Right cardiac atrium (tissue), 5 donors: Measurements from ENCODE around the gene GHRH. TPM values are rescaled to one million over a fixed set of nuclear protein-coding genes. Genes with fewer than 3 reads are reported as not detected.

Experiments
- ATAC-seq, 2 donors: fragments of 200-7000 bp; cut with Tn5 transposase; one replicate each; pipeline versions ENCODE4 v1.8.0 to v1.9.1; 2020; ENCODE audit warnings: moderate library complexity in 2 of 2, mild to moderate bottlenecking in 1 of 2
- DNase-seq, 3 donors: peaks; one replicate each; pipeline ENCODE4 v3.0.0-alpha.2; 2020
- H3K27ac ChIP-seq: one replicate; pipeline ENCODE4 v1.5.1; 2013; ENCODE audit warnings: mild to moderate bottlenecking, low read length, control low read depth, moderate library complexity
- H3K27me3 ChIP-seq: one replicate; pipeline ENCODE4 v1.6.1; 2013; ENCODE audit not compliant: control insufficient read depth, insufficient read depth
- H3K4me1 ChIP-seq: one replicate; pipeline ENCODE4 v1.6.1; 2013; ENCODE audit warnings: low read length; ENCODE audit not compliant: control insufficient read depth, insufficient read depth
- H3K4me3 ChIP-seq: one replicate; pipeline ENCODE4 v1.5.1; 2013; ENCODE audit warnings: low read length, control low read depth
- H3K9me3 ChIP-seq: one replicate; pipeline ENCODE4 v1.6.1; 2013; ENCODE audit warnings: low read length; ENCODE audit not compliant: control insufficient read depth
- WGBS: extraction: QIAGEN DNeasy Blood & Tissue Kit; methylation state at CpG from one replicate; pipeline ENCODE4 v1.1.7; 2013; 5-methylcytosine and 5-hydroxymethylcytosine counted together
- intact Hi-C, 4 donors: fragments of 100-400 bp; cut with DNase I; formaldehyde crosslinking; loops; one replicate each; pipeline versions ENCODE4 v1.11.0 to v1.14.0; 2022 to 2023
- polyA plus RNA-seq: library from polyadenylated mRNA; stranded (reverse); fragments of 200-250 nt; gene quantifications from one replicate; pipeline ENCODE4 v1.2.3, GENCODE V29; 2013
- total RNA-seq, 4 donors: library from RNA; stranded (reverse); fragmentation: NEBNext Ultra II Directional; extraction: Animal tissue kit (Norgen Biotek cat#: 25700); gene quantifications; one replicate each; pipeline ENCODE4 v1.2.1, GENCODE V29; 2021
- donor health status: healthy with polysubstance abuse.
- donor health status: DM: no; HTN: yes; CAD: no.
- donor health status: DM: no; HTN: no; CAD: no.
- donor health status: DM: no; HTN: yes; CAD: no; lungs with severe emphysema.
- donor health status: DM: yes; HTN: yes; CAD: no.

The GHRH gene
- total and polyA plus RNA-seq, 5 donors, result 7.3 to 23.5 (median 17.2) TPM

DNA sequence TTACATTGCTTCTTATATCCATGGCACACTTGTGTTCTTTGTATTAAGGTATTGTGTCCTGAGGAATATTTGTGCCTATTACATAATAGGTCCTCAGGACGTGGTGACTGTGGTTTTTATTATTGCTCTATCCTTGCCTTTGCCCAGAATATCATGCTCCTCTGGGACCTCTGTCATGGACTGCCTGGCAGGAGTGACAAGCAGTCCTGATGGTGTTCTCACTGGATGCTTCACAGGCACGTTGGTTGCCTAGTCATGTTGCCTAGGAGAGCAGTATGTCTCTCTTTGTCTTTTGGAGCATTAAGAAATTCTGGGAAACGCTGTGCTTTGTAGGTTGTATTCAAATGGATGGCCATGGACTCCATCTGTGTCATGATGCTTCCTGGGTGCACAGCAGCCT lies 57.6 kb downstream of the GHRH start:
- ATAC-seq (no peak), DNase-seq (no peak)
- no peaks in the 10 kb centered on the region for H3K4me1 ChIP-seq
- no peaks in the 10 kb centered on the region for H3K9me3 ChIP-seq
- no peak overlapping the region for H3K4me3 ChIP-seq
- no peak overlapping the region for H3K27ac ChIP-seq
- intact Hi-C loops, result loop anchor here in 2 of 4 donors (5.0 kb wide), 1 partner anchor 328 kb away; no protein-coding TSS in a partner anchor
- H3K27me3 ChIP-seq, result no peaks in the 10 kb centered on the region
- WGBS, result 69% methylated on average over 3 of the region's 3 CpGs

DNA sequence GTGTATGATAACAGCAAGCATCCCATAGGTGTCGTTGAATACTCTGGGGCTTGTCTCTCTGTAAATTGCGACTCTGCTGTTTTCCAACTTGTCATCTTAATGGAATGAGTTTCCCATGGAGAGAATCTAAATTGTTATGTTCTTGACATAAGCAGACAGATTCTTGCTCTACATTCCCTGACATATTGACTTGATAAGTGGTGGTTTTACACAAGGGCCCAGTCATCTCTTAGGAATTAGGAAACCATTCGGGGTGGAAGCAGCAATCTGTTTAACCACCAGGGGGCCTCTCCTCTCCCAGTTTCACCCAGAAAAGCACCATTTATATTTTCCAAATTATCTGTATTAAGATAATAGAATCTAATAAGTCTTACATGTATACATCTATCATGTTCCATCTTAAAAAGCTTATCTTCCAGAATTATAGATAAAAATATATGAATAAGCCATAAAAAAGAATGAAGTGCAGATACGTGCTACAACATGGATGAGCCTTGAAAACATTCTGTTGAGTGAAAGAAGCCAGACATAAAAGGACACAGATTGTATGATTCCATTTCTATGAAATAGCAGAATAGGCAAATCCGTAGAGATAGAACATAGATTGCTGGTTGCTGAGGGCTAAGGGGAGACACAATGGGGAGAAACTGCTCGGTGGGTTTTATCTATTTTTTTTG lies 59.2 kb downstream of the GHRH start:
- Histone ChIP-seq H3K27ac (no peak overlapping the region), H3K4me3 (no peak overlapping the region), H3K27me3 (no peaks in the 10 kb centered on the region), H3K9me3 (no peaks in the 10 kb centered on the region), H3K4me1 (no peaks in the 10 kb centered on the region)
- intact Hi-C loops, result loop anchor here in 2 of 4 donors (5.0 kb wide), 1 partner anchor 330 kb away; no protein-coding TSS in a partner anchor
- 49% methylated on average over 6 of the region's 6 CpGs for WGBS
- peak in 1 of 2 donors; percentile 68 for ATAC-seq
- DNase-seq, result peak in 1 of 3 donors; percentile 64

DNA sequence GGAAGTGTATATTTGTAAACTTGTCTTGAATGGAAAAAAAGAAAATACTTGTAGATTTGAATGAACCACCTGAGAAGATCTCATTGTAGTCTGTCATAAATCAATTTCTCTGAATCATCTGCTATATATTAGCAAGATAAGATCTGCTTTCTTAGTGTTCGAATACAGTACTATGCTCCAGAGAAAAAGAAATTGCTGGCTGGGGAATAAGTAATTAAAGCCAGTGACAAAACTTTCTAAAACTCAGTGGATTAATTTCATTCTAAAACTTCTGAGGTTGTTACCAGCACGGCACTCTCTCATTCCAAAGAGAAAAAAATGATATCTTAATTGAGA lies 59.8 kb downstream of the GHRH start:
- 62% methylated on average over 2 of the region's 2 CpGs for WGBS

More for the DNA sequence above, 59.8 kb downstream of the GHRH start:
- Histone ChIP-seq H3K9me3 (no peaks in the 10 kb centered on the region), H3K27me3 (no peaks in the 10 kb centered on the region), H3K27ac (no peak overlapping the region), H3K4me3 (no peak overlapping the region), H3K4me1 (no peaks in the 10 kb centered on the region)
- ATAC-seq, result no peak
- intact Hi-C loops, result loop anchor here in 2 of 4 donors (5.0 kb wide), 1 partner anchor 331 kb away; no protein-coding TSS in a partner anchor
- DNase-seq, result no peak

Other genes with a start within 250 kb of the GHRH start
- gene RBL1, start 165.8 kb downstream of the GHRH start, total RNA-seq, result 1 to 10 TPM; 3.0 to 4.2 (median 3.8) TPM
- 1.3 TPM for gene RBL1, start 165.8 kb downstream of the GHRH start, polyA plus RNA-seq
- 100 to 1,000 TPM in 3 of 4 donors, 10 to 100 TPM in 1; 82.7 to 119 (median 113) TPM for gene RPN2, start 82.5 kb downstream of the GHRH start, total RNA-seq
- 72.1 TPM for gene RPN2, start 82.5 kb downstream of the GHRH start, polyA plus RNA-seq
- 1 to 10 TPM; 5.4 to 8.4 (median 6.6) TPM for gene MROH8, start 82.3 kb downstream of the GHRH start, total RNA-seq
- 3.8 TPM for gene MROH8, start 82.3 kb downstream of the GHRH start, polyA plus RNA-seq
- 10 to 100 TPM; 22.9 to 30.6 (median 29.5) TPM for gene MANBAL, start 27.8 kb upstream of the GHRH start, total RNA-seq
- gene MANBAL, start 27.8 kb upstream of the GHRH start, polyA plus RNA-seq, result 34.8 TPM
- gene SRC, start 84.3 kb upstream of the GHRH start, total RNA-seq, result 10 to 100 TPM; 11.8 to 14.0 (median 13.4) TPM
- gene SRC, start 84.3 kb upstream of the GHRH start, polyA plus RNA-seq, result 9.5 TPM